Hematopoietic multipotent progenitor cell (in vitro differentiated cells): ENCODE results near the gene AGPAT3. TPM values are rescaled to one million over a fixed set of nuclear protein-coding genes. Genes with fewer than 3 reads are reported as not detected.

ENCODE experiments used
- DNase-seq, 3 donors: peaks; one replicate each; pipeline ENCODE4 v3.0.0-alpha.2; 2011 to 2015; ENCODE audit warnings: low read depth in 2 of 3, low spot score in 2 of 3
- total RNA-seq: library from RNA; depleted of rRNA; stranded (reverse); fragments of >200 nt; gene quantifications from one replicate; pipeline ENCODE4 v1.2.3, GENCODE V29; 2012

The AGPAT3 gene
- total RNA-seq, 1 donor, result 26.4 TPM

GRCh38 chr21:43919871-43920801 is 55.1 kb downstream of the AGPAT3 start:
- no peak for DNase-seq

DNA sequence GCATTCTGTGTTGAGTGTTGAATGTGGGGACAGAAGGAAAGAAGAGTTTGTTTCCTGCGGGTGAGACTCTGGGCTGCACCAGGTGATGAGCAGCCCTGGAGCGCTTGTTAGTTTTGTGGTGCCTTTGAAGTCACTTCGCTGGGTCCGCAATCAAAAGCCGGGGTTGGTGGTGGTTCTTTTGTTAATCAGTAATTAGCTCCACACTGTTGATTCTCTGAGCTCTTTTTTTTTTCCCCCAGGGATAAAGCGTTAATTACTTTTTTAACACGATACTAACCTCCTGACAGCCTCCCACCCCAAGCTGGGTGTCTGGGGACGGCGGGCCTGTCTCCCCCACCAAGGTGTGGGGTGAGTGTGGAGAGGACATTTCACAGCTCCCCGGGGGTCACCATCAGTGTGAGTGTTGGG is 56.6 kb downstream of the AGPAT3 start:
- DNase-seq, result no peak

- peak in 2 of 3 donors; percentile 35 to 44 for DNase-seq
Measured at GRCh38 chr21:43921979-43922945, 57.2 kb downstream of the AGPAT3 start.

DNA sequence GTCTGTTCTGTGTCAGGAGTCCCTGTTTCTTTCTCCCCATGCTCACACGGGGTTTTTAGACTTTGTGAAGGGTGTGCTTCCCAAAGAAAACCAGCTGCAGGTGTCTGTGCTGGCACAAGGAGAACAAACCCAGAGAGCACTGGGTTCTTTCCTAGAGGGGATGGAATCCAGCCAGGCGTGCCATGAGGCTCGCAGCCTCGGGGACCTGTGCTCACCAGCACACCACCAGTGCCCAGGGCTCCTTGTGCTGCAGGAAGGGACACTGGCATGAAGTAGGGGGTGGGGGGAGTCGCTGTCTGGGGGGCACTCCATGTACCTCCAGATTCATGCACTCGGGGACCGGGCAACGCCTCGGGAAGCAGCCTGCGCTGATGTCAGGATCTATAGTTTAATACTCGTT is 57.9 kb downstream of the AGPAT3 start:
- no peak for DNase-seq

- DNase-seq, result no peak
Measured at GRCh38 chr21:43923391-43923790, 58.4 kb downstream of the AGPAT3 start.

GRCh38 chr21:43924421-43925095 is 59.5 kb downstream of the AGPAT3 start:
- DNase-seq, result no peak

GRCh38 chr21:43925096-43925481 is 60.1 kb downstream of the AGPAT3 start:
- no peak for DNase-seq

DNA sequence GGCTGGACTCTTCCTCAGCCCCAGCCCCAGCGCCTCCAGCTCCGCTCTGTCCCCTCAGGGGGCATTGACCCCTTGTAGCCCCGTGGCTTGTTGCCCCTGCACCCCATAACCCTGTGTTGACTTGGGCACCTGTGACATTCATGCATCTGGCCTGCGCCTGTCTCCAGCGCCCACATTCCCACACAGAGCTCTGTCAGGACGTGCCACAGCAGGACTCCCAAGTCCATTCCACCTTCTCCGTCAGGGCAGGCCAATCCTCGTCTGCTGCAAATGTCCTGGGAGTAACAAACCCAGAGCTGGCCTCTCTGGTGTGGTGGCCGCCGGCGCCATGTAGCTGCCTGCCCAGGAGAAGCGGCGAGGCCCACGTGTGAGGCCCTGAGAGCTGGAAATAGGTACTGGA is 60.6 kb downstream of the AGPAT3 start:
- DNase-seq, result no peak

- DNase-seq, result no peak
Measured at GRCh38 chr21:43926196-43926595, 61.2 kb downstream of the AGPAT3 start.

DNA sequence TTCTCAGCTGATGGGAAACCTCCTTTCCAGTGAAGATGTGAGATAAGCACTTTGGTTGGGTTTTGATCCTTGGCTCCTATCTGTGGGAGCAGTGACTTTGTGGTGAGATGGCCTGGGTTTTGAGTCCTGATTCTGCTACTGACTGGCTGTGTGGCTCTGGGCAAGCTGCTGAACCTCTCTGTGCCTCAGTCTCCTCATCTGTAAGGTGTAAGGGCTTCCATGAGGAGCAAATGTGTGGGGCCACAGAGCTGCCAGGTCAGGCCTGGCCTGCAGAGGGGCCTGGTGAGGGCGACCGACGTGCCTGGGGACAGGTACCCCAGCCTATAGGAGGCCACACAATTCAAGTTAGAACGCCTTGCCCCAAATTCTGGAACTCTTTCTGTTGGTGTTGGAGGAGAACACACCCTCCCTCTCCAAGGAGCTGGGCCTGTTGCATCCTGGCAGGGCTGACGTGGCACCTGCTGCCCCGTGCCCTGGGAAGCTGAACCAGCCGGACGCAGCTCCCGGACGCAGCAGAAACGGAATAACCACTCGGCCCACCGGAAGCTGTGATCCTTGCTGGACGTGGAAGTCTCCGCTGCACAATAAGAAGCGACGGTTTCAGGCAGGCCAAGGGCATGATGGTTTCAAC is 62.7 kb downstream of the AGPAT3 start:
- no peak for DNase-seq

DNA sequence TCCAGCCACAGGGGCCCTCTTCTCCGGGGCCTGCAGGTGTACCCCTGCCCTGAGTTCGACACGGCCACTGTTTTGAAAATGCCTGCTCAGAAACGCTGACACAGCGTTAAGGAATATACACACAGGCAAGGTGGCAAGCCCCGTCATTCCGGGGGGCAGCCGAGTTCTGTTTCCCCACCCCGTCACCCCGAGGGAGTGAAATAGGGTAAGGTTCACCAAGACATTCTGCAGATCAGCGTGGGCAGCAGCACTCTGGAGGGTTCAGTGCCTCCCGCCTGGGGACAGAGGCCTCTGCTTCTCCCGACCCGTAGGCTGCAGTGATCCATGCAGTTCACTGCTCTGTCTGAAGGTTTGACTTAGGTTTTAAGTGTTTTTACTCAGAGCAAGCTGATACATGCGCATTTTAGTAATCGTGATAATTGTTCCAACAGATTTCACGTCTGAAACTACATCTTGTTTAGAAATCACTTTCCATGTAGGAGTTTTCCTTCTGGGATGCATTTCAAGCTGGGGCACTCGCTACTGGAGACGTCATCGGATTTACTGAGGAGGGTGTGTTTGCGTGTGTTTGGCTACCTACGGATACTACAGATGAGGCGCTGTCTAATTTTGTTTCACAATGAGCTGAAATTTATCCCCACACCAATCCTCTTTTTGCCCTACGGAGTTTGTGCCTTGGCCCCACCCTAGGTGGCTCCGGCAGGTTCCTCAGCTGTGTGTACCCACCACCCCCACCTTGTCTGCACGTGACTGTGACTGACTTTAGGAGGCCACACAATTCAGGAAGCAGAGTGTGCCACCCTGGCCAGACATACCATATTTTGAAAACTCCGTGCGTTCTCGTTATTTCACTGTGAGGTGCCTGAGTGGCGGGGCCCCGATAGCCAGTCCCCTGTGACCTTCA is 63.5 kb downstream of the AGPAT3 start:
- DNase-seq, result no peak

DNA sequence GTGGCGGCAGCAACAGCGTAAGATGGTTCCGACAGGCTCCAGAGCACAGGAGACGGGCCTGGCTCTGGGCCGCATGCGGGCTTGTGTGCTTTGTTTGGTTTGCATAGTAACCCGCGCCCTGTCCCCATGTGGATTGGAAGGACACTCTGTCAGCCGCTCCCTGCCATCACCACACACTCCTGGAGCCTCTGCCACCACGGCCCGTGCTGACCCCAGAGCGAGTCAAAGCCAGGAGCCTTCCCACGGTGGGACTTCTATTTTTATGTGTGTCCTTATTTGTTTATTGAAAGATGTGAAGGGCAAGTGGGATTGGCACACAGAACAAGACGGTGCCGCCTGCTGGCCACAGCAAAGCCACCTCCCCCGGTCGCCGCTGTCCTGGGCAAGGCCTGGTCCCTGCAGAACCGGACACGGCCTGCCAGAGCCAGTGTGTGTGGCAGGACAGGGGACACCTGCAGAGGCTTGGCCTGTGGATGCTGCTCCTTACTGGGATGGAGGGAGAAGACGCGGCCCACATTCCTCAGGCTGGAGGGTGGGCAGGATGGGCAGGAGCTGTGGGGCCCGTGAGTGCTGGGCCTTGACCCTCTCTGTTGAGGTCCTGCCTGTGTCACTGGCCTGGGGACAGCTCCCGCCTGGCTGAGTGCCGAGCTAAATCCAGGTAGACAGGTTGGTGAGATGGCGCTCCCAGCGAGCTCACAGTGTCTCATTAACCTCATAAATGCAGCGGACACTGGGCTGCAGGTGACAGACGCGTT is 64.4 kb downstream of the AGPAT3 start:
- DNase-seq, result no peak

- DNase-seq, result peak in 1 of 3 donors; percentile 10
Measured at GRCh38 chr21:43930074-43930847, 65.2 kb downstream of the AGPAT3 start.

DNA sequence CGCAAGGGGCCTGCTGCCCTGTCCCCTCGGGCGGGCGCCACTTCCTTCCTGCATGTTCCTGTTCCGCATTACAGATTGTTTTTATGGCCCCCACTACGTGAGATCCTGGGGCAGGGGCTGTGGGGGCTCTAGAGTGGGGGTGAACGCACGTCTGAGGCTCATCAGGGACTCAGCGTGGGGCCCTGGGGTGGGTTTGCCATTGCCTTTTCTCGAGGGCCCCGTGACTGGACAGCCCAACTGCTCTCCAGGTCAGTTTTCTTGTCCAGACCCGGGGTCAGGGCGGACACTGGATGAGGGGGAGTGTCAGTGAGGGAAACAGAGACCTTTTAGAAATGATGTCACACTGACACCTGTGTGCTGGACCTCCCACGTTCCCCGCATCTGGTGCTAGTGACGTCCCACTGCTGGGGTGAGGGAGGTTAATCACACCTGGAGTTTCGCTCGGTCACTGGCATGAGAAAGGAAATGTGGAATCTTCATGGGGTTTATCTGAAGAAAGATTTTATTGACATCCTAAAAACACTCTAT is 65.9 kb downstream of the AGPAT3 start:
- DNase-seq, result no peak

- DNase-seq, result no peak
Measured at GRCh38 chr21:43931489-43931888, 66.5 kb downstream of the AGPAT3 start.

- no peak for DNase-seq
Measured at GRCh38 chr21:43932005-43932404, 67.0 kb downstream of the AGPAT3 start.

DNA sequence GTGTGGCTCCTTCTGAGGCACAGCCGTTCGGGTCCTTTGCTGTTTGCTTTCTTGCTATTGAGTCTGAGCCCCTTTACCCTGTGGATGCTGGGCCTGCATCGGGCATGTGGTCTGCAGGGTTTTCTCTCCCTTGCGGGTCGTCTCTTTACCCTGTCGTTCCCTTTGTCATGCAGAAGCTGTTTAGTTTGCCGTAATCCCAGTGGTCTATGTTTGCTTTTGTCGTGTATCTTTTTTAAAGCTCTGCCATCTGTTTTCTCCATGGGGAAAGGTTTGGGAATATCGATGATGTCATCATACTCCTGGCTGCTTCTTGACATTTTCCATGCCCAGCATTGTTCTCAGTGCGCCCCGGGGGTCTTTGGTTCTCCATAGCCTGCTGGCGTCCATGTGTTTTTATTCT is 68.2 kb downstream of the AGPAT3 start:
- DNase-seq, result no peak

GRCh38 chr21:43933680-43934079 is 68.7 kb downstream of the AGPAT3 start:
- DNase-seq, result no peak
